ENCODE data around the gene MYL7. TPM values are rescaled to one million over a fixed set of nuclear protein-coding genes. Genes with fewer than 3 reads are reported as not detected.

The MYL7 gene
- total RNA-seq, 1 donor from 2014 or later = 0.82 TPM

GRCh38 chr7:44112997-44113763 is 28.0 kb downstream of the MYL7 start:
- H3K27ac Mint-ChIP-seq (ENCODE audit: unreplicated experiment) = no peak overlapping the region

GRCh38 chr7:44112231-44112996 is 28.7 kb downstream of the MYL7 start:
- no peaks in the 10 kb centered on the region for H3K9me3 Mint-ChIP-seq (ENCODE audit: unreplicated experiment)
- H3K4me1 Mint-ChIP-seq (ENCODE audit: unreplicated experiment) = no peaks in the 10 kb centered on the region
- H3K27me3 Mint-ChIP-seq (ENCODE audit: unreplicated experiment) = peaks cover 8% of the 10 kb centered on the region
- no peak for TF ChIP-seq CTCF (IDR thresholded peaks at IDR 0.05; ENCODE audit: unreplicated experiment)
- H3K4me3 Mint-ChIP-seq (ENCODE audit: unreplicated experiment) = no peak overlapping the region
- no peak for DNase-seq (ENCODE audit: low spot score)
- H3K36me3 Mint-ChIP-seq (ENCODE audit: low read depth, unreplicated experiment) = peaks cover 8% of the 10 kb centered on the region
- no peak overlapping the region for H3K27ac Mint-ChIP-seq (ENCODE audit: unreplicated experiment)

More at GRCh38 chr7:44112997-44113763, 28.0 kb downstream of the MYL7 start:
- Mint-ChIP-seq H3K9me3 (ENCODE audit: unreplicated experiment) (no peaks in the 10 kb centered on the region), H3K36me3 (ENCODE audit: low read depth, unreplicated experiment) (peaks cover 8% of the 10 kb centered on the region), H3K4me1 (ENCODE audit: unreplicated experiment) (no peaks in the 10 kb centered on the region), H3K4me3 (ENCODE audit: unreplicated experiment) (no peak overlapping the region), H3K27me3 (ENCODE audit: unreplicated experiment) (peaks cover 12% of the 10 kb centered on the region)
- DNase-seq (ENCODE audit: low spot score) = no peak
- TF ChIP-seq CTCF (IDR thresholded peaks at IDR 0.05; ENCODE audit: unreplicated experiment) = no peak

DNA sequence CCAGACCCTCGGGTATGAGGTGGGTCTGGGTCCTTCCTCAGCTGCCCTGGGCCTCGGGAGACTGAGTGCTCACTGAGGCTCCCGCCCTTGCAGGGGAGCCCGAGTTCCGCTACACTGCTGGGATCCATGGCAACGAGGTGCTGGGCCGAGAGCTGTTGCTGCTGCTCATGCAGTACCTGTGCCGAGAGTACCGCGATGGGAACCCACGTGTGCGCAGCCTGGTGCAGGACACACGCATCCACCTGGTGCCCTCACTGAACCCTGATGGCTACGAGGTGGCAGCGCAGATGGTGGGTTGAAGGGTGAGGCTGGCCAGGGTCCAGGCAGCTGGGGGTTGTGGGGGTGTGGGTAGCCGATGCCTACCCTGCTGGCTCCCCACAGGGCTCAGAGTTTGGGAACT is 29.4 kb downstream of the MYL7 start:
- H3K4me1 Mint-ChIP-seq (ENCODE audit: unreplicated experiment) = no peaks in the 10 kb centered on the region
- no peak for TF ChIP-seq CTCF (IDR thresholded peaks at IDR 0.05; ENCODE audit: unreplicated experiment)
- H3K9me3 Mint-ChIP-seq (ENCODE audit: unreplicated experiment) = no peaks in the 10 kb centered on the region
- H3K27ac Mint-ChIP-seq (ENCODE audit: unreplicated experiment) = no peak overlapping the region
- H3K36me3 Mint-ChIP-seq (ENCODE audit: low read depth, unreplicated experiment) = peaks cover 8% of the 10 kb centered on the region
- DNase-seq (ENCODE audit: low spot score) = no peak
- H3K27me3 Mint-ChIP-seq (ENCODE audit: unreplicated experiment) = peaks cover 5% of the 10 kb centered on the region
- H3K4me3 Mint-ChIP-seq (ENCODE audit: unreplicated experiment) = no peak overlapping the region

DNA sequence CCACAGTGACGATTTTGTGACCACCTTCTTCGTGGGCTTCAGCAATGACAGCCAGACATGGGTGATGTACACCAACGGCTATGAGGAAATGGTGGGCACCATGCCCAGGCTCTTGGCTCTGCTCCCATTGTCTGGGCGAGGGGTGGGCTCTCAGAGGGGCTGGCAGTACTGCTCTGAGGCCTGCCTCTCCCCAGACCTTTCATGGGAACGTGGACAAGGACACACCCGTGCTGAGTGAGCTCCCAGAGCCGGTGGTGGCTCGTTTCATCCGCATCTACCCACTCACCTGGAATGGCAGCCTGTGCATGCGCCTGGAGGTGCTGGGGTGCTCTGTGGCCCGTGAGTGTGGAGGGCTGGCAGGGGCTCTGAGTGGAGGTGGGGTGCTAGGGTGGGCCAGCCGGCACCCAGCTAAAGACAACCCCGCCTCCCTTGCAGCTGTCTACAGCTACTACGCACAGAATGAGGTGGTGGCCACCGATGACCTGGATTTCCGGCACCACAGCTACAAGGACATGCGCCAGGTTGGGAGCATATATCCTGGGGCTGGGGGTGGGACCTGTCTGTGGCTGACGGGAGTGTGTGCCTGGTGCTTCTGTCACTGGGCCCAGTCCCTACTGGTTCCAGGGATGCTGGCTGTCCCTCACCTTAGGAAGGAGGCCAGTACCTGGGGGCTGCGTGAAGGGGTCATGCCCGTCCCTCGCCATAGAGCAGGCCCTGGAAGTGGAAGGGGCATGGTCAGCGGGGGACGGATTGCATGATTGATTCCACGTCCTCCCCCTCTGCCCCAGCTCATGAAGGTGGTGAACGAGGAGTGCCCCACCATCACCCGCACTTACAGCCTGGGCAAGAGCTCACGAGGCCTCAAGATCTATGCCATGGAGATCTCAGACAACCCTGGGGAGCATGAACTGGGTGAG is 30.2 kb downstream of the MYL7 start:
- DNase-seq (ENCODE audit: low spot score) = no peak
- Mint-ChIP-seq H3K4me3 (ENCODE audit: unreplicated experiment) (no peak overlapping the region), H3K27me3 (ENCODE audit: unreplicated experiment) (peaks cover 6% of the 10 kb centered on the region), H3K27ac (ENCODE audit: unreplicated experiment) (no peak overlapping the region), H3K4me1 (ENCODE audit: unreplicated experiment) (peaks cover under 1% of the 10 kb centered on the region), H3K36me3 (ENCODE audit: low read depth, unreplicated experiment) (peaks cover 8% of the 10 kb centered on the region), H3K9me3 (ENCODE audit: unreplicated experiment) (no peaks in the 10 kb centered on the region)
- no peak for TF ChIP-seq CTCF (IDR thresholded peaks at IDR 0.05; ENCODE audit: unreplicated experiment)
